ENCODE measurements around the gene PIP5KL1. TPM values are rescaled to one million over a fixed set of nuclear protein-coding genes. Genes with fewer than 3 reads are reported as not detected.

The PIP5KL1 gene
- total RNA-seq, 1 experiment from 2014 or later: 16.8 TPM

GRCh38 chr9:127907867-127908659 is 22.5 kb downstream of the PIP5KL1 start:
- Mint-ChIP-seq H3K4me3 (no peak overlapping the region), H3K27me3 (ENCODE audit: low read depth) (no peaks in the 10 kb centered on the region), H3K4me1 (peaks cover 24% of the 10 kb centered on the region), H3K27ac (no peak overlapping the region), H3K36me3 (peaks cover 6% of the 10 kb centered on the region; the same call in 1 of the 2 replicates), H3K9me3 (no peaks in the 10 kb centered on the region)
- DNase-seq (ENCODE audit: low spot score) (no peak), ATAC-seq (no peak)
- TF ChIP-seq OVOL2 (CRISPR knock-in tag; IDR thresholded peaks at IDR 0.05; ENCODE audit: borderline replicate concordance) (no peak), KAT7 (CRISPR knock-in tag; IDR thresholded peaks at IDR 0.05; ENCODE audit: borderline replicate concordance) (no peak), JUN (CRISPR knock-in tag; IDR thresholded peaks at IDR 0.05) (no peak), E2F1 (CRISPR knock-in tag; IDR thresholded peaks at IDR 0.05) (no peak), AFF4 (CRISPR knock-in tag; IDR thresholded peaks at IDR 0.05; ENCODE audit: borderline replicate concordance) (no peak), ZBTB21 (CRISPR knock-in tag; IDR thresholded peaks at IDR 0.05; ENCODE audit: borderline replicate concordance) (no peak), CDX4 (CRISPR knock-in tag; IDR thresholded peaks at IDR 0.05; ENCODE audit: borderline replicate concordance) (no peak)
- ChIA-PET POLR2A (no interaction called here), CTCF (interaction anchor here (0.6 kb wide), 1 partner anchor 173 kb away, joined by 3 read pairs; the partner anchor contains the start of gene TOR2A)

- H3K4me1 Mint-ChIP-seq: peaks cover 30% of the 10 kb centered on the region
- H3K4me3 Mint-ChIP-seq: no peak overlapping the region
- ChIA-PET CTCF (interaction anchor here (1.0 to 1.5 kb wide), 4 partner anchors 11 to 171 kb away, joined by 4 to 7 read pairs (median 4); partner anchors contain the start of genes ST6GALNAC4 and TOR2A), POLR2A (no interaction called here)
- no peaks in the 10 kb centered on the region for H3K36me3 Mint-ChIP-seq
- H3K27me3 Mint-ChIP-seq (ENCODE audit: low read depth): no peaks in the 10 kb centered on the region
- DNase-seq (ENCODE audit: low spot score) (no peak), ATAC-seq (no peak)
- H3K27ac Mint-ChIP-seq: no peak overlapping the region
- no peaks in the 10 kb centered on the region for H3K9me3 Mint-ChIP-seq
- TF ChIP-seq NR1H2 (CRISPR knock-in tag; IDR thresholded peaks at IDR 0.05): no peak
- no peak for TF ChIP-seq RELA (CRISPR knock-in tag; IDR thresholded peaks at IDR 0.05; ENCODE audit: borderline replicate concordance)
- TF ChIP-seq EMX1 (CRISPR knock-in tag; IDR thresholded peaks at IDR 0.05): no peak
- no peak for TF ChIP-seq IRF2 (CRISPR knock-in tag; IDR thresholded peaks at IDR 0.05; ENCODE audit: borderline replicate concordance, low read depth)
- no peak for TF ChIP-seq ZNF138 (CRISPR knock-in tag; conservative IDR thresholded peaks at IDR 0.05)
- no peak for TF ChIP-seq ZNF532 (CRISPR knock-in tag; IDR thresholded peaks at IDR 0.05; ENCODE audit: borderline replicate concordance)
- no peak for TF ChIP-seq HMGXB4 (CRISPR knock-in tag; IDR thresholded peaks at IDR 0.05)
- TF ChIP-seq ZNF423 (CRISPR knock-in tag; IDR thresholded peaks at IDR 0.05): no peak
- TF ChIP-seq HMGA2 (CRISPR knock-in tag; IDR thresholded peaks at IDR 0.05): no peak
- TF ChIP-seq RORB (CRISPR knock-in tag; IDR thresholded peaks at IDR 0.05): no peak
- TF ChIP-seq JAZF1 (CRISPR knock-in tag; IDR thresholded peaks at IDR 0.05): no peak
- TF ChIP-seq TCF7 (CRISPR knock-in tag; IDR thresholded peaks at IDR 0.05; ENCODE audit: low read depth): no peak
- TF ChIP-seq NR3C1 (CRISPR knock-in tag; conservative IDR thresholded peaks at IDR 0.05; ENCODE audit: low read depth): no peak
- TF ChIP-seq SOX15 (CRISPR knock-in tag; IDR thresholded peaks at IDR 0.05): no peak
These were observed 24.8 kb downstream of the PIP5KL1 start for GRCh38 chr9:127905788-127906191.
